Measurements from ENCODE around the gene CSNK1G1. TPM values are rescaled to one million over a fixed set of nuclear protein-coding genes. Genes with fewer than 3 reads are reported as not detected.

CSNK1G1 gene
- total and polyA plus RNA-seq, 3 donors from 2014 or later = 32.7 to 77.5 (median 59.6) TPM

DNA sequence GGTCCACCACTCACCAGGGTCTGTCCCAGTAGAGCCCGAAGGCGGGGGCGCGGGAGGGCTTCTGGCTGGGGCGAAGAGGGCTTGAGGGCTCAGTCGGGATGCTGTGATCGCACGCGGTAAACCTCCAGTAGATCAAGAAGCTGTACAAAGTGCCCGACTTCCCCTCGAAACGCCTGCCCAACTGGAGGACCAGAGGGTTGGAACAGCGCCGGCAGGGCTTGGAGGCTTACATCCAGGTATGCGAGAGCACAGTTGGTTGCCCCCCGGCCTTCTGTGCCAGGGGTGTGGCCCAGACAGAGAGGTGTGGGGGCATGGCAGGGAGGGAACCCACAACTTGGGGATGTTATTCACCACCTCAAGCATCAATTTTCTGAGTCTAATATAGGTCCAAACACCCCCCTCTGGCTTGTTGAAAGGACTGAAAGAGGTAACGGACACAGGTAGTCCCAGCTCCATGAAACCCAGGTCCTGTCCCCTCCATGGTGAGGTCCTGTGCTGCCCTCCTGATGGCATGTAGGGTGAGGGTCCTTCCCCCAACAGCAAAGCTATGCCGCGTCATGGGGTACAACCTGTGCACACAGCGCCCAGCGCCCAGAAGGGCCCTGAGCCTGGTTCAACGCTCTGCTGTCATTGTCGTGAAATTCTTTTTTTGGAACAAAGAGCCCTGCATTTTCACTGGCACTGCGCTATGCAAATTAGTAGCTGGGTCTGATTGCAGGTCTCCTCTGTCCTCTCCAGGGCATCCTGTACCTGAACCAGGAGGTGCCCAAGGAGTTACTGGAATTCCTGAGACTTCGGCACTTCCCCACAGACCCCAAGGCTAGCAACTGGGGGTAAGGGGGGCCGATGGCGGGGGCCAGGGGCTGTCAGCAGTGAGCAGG lies 203.2 kb downstream of the CSNK1G1 start:
- intact Hi-C loops (cut with DNase I; ENCODE audit: low total_unique reads) = loop anchor here (5.0 kb wide), 1 partner anchor 55 kb away; the partner anchor contains the start of gene SNX1
- Histone ChIP-seq H3K9me3 (no peaks in the 10 kb centered on the region), H3K36me3 (ENCODE audit: low read depth, missing control alignments) (no peaks in the 10 kb centered on the region), H3K4me1 (peaks cover 19% of the 10 kb centered on the region), H3K4me3 (peak overlapping the region in 1 of 2 donors; percentile 17), H3K27ac (no peak overlapping the region), H3K27me3 (no peaks in the 10 kb centered on the region)
- TF ChIP-seq POLR2A (IDR thresholded peaks at IDR 0.05) = no peak
- 29 to 35% methylated on average over 12 to 26 of the region's 27 CpGs for WGBS, 2 donors
- DNase-seq = no peak

- Histone ChIP-seq H3K36me3 (ENCODE audit: low read depth, missing control alignments) (no peaks in the 10 kb centered on the region), H3K4me3 (peak within 1 kb of the TSS; percentile 17 to 37), H3K9me3 (no peaks in the 10 kb centered on the region), H3K4me1 (peaks cover 19% of the 10 kb centered on the region), H3K27ac (no peak within 1 kb of the TSS), H3K27me3 (no peaks in the 10 kb centered on the region)
- 3% methylated on average over 44 of the region's 83 CpGs; no CpG with 5 or more reads in 1 of the 2 donors for WGBS, 2 donors
- intact Hi-C loops (cut with DNase I; ENCODE audit: low total_unique reads) = loop anchor here (5.0 kb wide), 1 partner anchor 55 kb away; the partner anchor contains the start of gene SNX1
- no peak for DNase-seq
- TF ChIP-seq POLR2A (IDR thresholded peaks at IDR 0.05) = no peak
- TF ChIP-seq, protein P1, sequence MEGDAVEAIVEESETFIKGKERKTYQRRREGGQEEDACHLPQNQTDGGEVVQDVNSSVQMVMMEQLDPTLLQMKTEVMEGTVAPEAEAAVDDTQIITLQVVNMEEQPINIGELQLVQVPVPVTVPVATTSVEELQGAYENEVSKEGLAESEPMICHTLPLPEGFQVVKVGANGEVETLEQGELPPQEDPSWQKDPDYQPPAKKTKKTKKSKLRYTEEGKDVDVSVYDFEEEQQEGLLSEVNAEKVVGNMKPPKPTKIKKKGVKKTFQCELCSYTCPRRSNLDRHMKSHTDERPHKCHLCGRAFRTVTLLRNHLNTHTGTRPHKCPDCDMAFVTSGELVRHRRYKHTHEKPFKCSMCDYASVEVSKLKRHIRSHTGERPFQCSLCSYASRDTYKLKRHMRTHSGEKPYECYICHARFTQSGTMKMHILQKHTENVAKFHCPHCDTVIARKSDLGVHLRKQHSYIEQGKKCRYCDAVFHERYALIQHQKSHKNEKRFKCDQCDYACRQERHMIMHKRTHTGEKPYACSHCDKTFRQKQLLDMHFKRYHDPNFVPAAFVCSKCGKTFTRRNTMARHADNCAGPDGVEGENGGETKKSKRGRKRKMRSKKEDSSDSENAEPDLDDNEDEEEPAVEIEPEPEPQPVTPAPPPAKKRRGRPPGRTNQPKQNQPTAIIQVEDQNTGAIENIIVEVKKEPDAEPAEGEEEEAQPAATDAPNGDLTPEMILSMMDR (IDR thresholded peaks at IDR 0.05) = no peak
Observed at GRCh38 chr15:64151727-64152506, 204.1 kb downstream of the CSNK1G1 start, which contains the start of gene SNX22. Gene SNX22, plus strand, starts transcription at chr15:64151731. Its CDS starts 45 bp downstream, at chr15:64151776.

- H3K9me3 ChIP-seq = no peaks in the 10 kb centered on the region
- TF ChIP-seq, protein P1 (IDR thresholded peaks at IDR 0.05) = no peak
- no peak for TF ChIP-seq POLR2A (IDR thresholded peaks at IDR 0.05)
- no peaks in the 10 kb centered on the region for H3K36me3 ChIP-seq (ENCODE audit: low read depth, missing control alignments)
- 78 to 80% methylated on average over 5 to 9 of the region's 9 CpGs for WGBS, 2 donors
- DNase-seq = no peak
- no peak overlapping the region for H3K4me3 ChIP-seq
- H3K27ac ChIP-seq = no peak overlapping the region
- H3K4me1 ChIP-seq = peaks cover 19% of the 10 kb centered on the region
- intact Hi-C loops (cut with DNase I; ENCODE audit: low total_unique reads) = loop anchor here (5.0 kb wide), 1 partner anchor 53 kb away; the partner anchor contains the start of gene SNX1
- no peaks in the 10 kb centered on the region for H3K27me3 ChIP-seq
Observed at GRCh38 chr15:64149893-64150578, 205.9 kb downstream of the CSNK1G1 start.

DNA sequence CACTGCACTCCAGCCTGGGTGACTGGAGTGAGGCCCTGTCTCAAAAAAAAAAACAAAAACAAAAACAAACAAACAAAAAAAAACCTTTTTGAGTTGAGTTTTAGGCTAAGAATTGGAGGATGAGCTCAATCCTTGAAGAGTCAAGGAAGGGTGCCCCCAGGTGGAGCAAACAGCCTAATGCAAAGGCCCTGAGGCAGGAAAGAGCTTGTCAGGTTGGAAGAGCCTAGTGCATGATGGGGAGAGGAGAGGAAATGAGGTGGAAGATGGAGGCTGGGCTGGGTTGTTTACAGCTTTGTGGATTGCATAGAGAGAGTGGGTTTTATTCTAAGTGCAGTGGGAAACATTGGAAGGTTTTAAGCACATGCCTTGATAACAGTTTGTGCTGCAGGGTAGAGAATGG lies 206.5 kb downstream of the CSNK1G1 start:
- Histone ChIP-seq H3K9me3 (no peaks in the 10 kb centered on the region), H3K27me3 (no peaks in the 10 kb centered on the region), H3K4me1 (peaks cover 19% of the 10 kb centered on the region), H3K36me3 (ENCODE audit: low read depth, missing control alignments) (no peaks in the 10 kb centered on the region), H3K27ac (no peak overlapping the region), H3K4me3 (no peak overlapping the region)
- DNase-seq = no peak
- TF ChIP-seq, protein P1 (IDR thresholded peaks at IDR 0.05) = no peak
- no peak for TF ChIP-seq POLR2A (IDR thresholded peaks at IDR 0.05)
- intact Hi-C loops (cut with DNase I; ENCODE audit: low total_unique reads) = no loop called here
